K562 (cell line): Measurements from ENCODE around the gene HLTF. TPM values are rescaled to one million over a fixed set of nuclear protein-coding genes. Genes with fewer than 3 reads are reported as not detected.
A peak's percentile ranks its signal among the peaks of the same experiment; 100 is the strongest.

Experiments
- ATAC-seq: fragments of 200-7000 bp; cut with Tn5 transposase; 3 replicates; pipeline ENCODE4 v1.9.1; 2020; ENCODE audit warnings: moderate library complexity
- BruUV-seq: library from RNA; stranded (reverse); fragments of 400-500 nt; replicated peaks from 2 replicates; lab custom pipeline; 2021; lab: Mats Ljungman, UMichigan
- CTCF ChIA-PET: fragments of 300-600 bp; formaldehyde crosslinking; extraction: SDS; loops from one replicate; lab custom pipeline; 2021; ENCODE audit warnings: low intra/inter-chr PET ratio; lab: Yijun Ruan, JAX
- POLR2A ChIA-PET: fragments of 300-600, 350-650 bp; sonication (Branson Sonifier 250); formaldehyde crosslinking; extraction: SDS; loops from one replicate; lab custom pipeline; 2021; ENCODE audit warnings: antibody characterized with exemption, inconsistent platforms; lab: Yijun Ruan, JAX
- DNase-seq, 4 experiments: peaks; one replicate each; pipeline versions ENCODE4 v3.0.0 to v3.0.0-alpha.2; 2011 to 2018; ENCODE audit warnings: low spot score in 3 of 4, mixed read lengths in 3 of 4; ENCODE audit errors: extremely low read depth in 1 of 4
- FAIRE-seq: peaks from 2 replicates; lab custom pipeline; 2011; peaks lifted over from hg19 to GRCh38; lab: Jason Lieb, UNC
- H2AFZ ChIP-seq: 2 replicates; pipeline ENCODE4 v1.6.0; 2011; ENCODE audit warnings: low read depth, low read length, control low read depth, inconsistent platforms
- H3K27ac ChIP-seq: fragments of 200-600 bp; 3 replicates; pipeline ENCODE4 v1.8.0; 2011; ENCODE audit warnings: low read depth, mild to moderate bottlenecking, control low read depth, inconsistent platforms, low read length, moderate library complexity, mixed read lengths; ENCODE audit errors: extremely low read depth
- H3K27me3 ChIP-seq, 2 experiments: fragments of 300-600 bp in 1 of 2; 2 replicates in 1 of 2; 3 replicates in 1 of 2; pipeline versions ENCODE4 v1.6.0 to v1.8.0; 2011; ENCODE audit warnings: inconsistent platforms in 2 of 2, low read length in 2 of 2, mild to moderate bottlenecking in 1 of 2, mixed read lengths in 1 of 2, moderate library complexity in 1 of 2; ENCODE audit not compliant: control insufficient read depth in 2 of 2, insufficient read depth in 2 of 2
- H3K36me3 ChIP-seq: fragments of 300-600 bp; 3 replicates; pipeline ENCODE4 v1.8.0; 2011; ENCODE audit warnings: mild to moderate bottlenecking, low read length, inconsistent platforms; ENCODE audit not compliant: control insufficient read depth, insufficient read depth
- H3K4me1 ChIP-seq, 2 experiments: fragments of 200-600 bp in 1 of 2; replicated peaks in 1 of 2; 2 replicates in 1 of 2; 3 replicates in 1 of 2; pipeline versions ENCODE4 v1.5.1 to v1.8.0; 2011; ENCODE audit warnings: inconsistent platforms in 2 of 2, low read length in 2 of 2, mild to moderate bottlenecking in 1 of 2, mixed read lengths in 1 of 2, moderate library complexity in 1 of 2; ENCODE audit not compliant: control insufficient read depth in 2 of 2, insufficient read depth in 2 of 2
- H3K4me2 ChIP-seq: 2 replicates; pipeline ENCODE4 v1.6.1; 2011; ENCODE audit warnings: low read length, control low read depth, inconsistent platforms, mixed read lengths; ENCODE audit not compliant: insufficient read depth
- H3K4me3 ChIP-seq: fragments of 200-600 bp; sonication (generic), shearing (Covaris generic); 2 replicates; pipeline ENCODE4 v1.5.1; 2016; ENCODE audit warnings: control low read depth, inconsistent platforms
- H3K79me2 ChIP-seq: fragments of 200-600 bp; 3 replicates; pipeline ENCODE4 v1.8.0; 2011; ENCODE audit warnings: low read length, inconsistent platforms; ENCODE audit not compliant: control insufficient read depth, insufficient read depth
- H3K9ac ChIP-seq, 2 experiments: 2 replicates each; pipeline versions ENCODE4 v1.6.0 to v1.6.1; 2011; ENCODE audit warnings: low read depth in 2 of 2, low read length in 2 of 2, control low read depth in 1 of 2, inconsistent platforms in 1 of 2, mild to moderate bottlenecking in 1 of 2, mixed read lengths in 1 of 2; ENCODE audit not compliant: insufficient read depth in 1 of 2
- H3K9me1 ChIP-seq: one replicate; pipeline ENCODE4 v1.6.0; 2011; ENCODE audit warnings: inconsistent platforms, mild to moderate bottlenecking, low read length, moderate library complexity; ENCODE audit not compliant: control insufficient read depth, insufficient read depth
- H3K9me3 ChIP-seq: replicated peaks from 2 replicates; pipeline ENCODE4 v1.5.1; 2011; ENCODE audit warnings: low read depth, low read length, inconsistent platforms; ENCODE audit not compliant: control insufficient read depth, insufficient read depth
- H4K20me1 ChIP-seq: replicated peaks from 2 replicates; pipeline ENCODE4 v1.6.1; 2011; ENCODE audit warnings: low read length, inconsistent platforms, mixed read lengths; ENCODE audit not compliant: control insufficient read depth, insufficient read depth
- ATF7 ChIP-seq: fragments of 450-650 bp; IDR thresholded peaks from 2 replicates; pipeline ENCODE4 v1.7.1; 2014; ENCODE audit warnings: mild to moderate bottlenecking, moderate library complexity
- ELF4 ChIP-seq: fragments of 450-650 bp; formaldehyde crosslinking; IDR thresholded peaks from 2 replicates; pipeline ENCODE4 v1.4.0; 2022; ENCODE audit warnings: missing genetic modification characterization
- WGBS: fragments of 100-300 bp; shearing (Covaris generic); methylation state at CpG from one replicate; pipeline ENCODE4 v1.1.6; 2016; ENCODE audit warnings: low coverage, mixed read lengths; ENCODE audit not compliant: insufficient coverage; ENCODE audit errors: missing lambda C conversion rate; 5-methylcytosine and 5-hydroxymethylcytosine counted together
- in situ Hi-C: fragments of 300-500 bp; cut with MboI; formaldehyde crosslinking; loops from 4 replicates; pipeline ENCODE4 v1.15.0; 2018; ENCODE audit warnings: inconsistent platforms, mixed read lengths
- intact Hi-C: fragments of 100-400 bp; cut with micrococcal nuclease; formaldehyde crosslinking; loops from 2 replicates; pipeline ENCODE4 v1.14.2; 2022
- polyA plus RNA-seq, 8 experiments: library from polyadenylated mRNA; depleted of rRNA in 4 of 8; stranded (reverse) in 5 of 8; unstranded in 3 of 8; fragments of >200 nt; fragmentation: Nextera tagmentation in 2 of 8; fragmentation: Illumina TruSeq in 1 of 8; extraction: Ambion mirVana in 2 of 8; extraction: Trizol in 1 of 8; gene quantifications; 2 replicates each; pipeline versions ENCODE4 v1.2.1 to v1.2.3, GENCODE V29; 2011 to 2014; ENCODE audit warnings: inconsistent platforms in 1 of 8, missing spikeins in 1 of 8
- total RNA-seq, 7 experiments: library from RNA; depleted of rRNA in 6 of 7; stranded (reverse); fragments of >200 nt in 6 of 7; fragmentation: Illumina TruSeq in 2 of 7; extraction: Trizol in 2 of 7; gene quantifications; 2 replicates each; pipeline versions ENCODE4 v1.2.1 to v1.2.3, GENCODE V29; 2011 to 2021; ENCODE audit warnings: low replicate concordance in 1 of 7
- TF ChIP-seq, protein P1 (sequence below), 2 experiments: fragments of 450-650 bp in 1 of 2; sonication (generic) in 1 of 2; formaldehyde crosslinking in 1 of 2; IDR thresholded peaks in 1 of 2; conservative IDR thresholded peaks in 1 of 2; 2 replicates each; pipeline versions ENCODE4 v1.6.1 to v1.8.1; 2016 to 2023; ENCODE audit warnings: mild to moderate bottlenecking in 2 of 2, moderate library complexity in 2 of 2, inconsistent platforms in 1 of 2, missing genetic modification reagents in 1 of 2

The HLTF gene
- total and polyA plus RNA-seq, 9 of the 15 experiments (the other 6 are each of a cell fraction or from before 2014, with no cell fraction given), result 35.1 to 82.4 (median 50.4) TPM

DNA sequence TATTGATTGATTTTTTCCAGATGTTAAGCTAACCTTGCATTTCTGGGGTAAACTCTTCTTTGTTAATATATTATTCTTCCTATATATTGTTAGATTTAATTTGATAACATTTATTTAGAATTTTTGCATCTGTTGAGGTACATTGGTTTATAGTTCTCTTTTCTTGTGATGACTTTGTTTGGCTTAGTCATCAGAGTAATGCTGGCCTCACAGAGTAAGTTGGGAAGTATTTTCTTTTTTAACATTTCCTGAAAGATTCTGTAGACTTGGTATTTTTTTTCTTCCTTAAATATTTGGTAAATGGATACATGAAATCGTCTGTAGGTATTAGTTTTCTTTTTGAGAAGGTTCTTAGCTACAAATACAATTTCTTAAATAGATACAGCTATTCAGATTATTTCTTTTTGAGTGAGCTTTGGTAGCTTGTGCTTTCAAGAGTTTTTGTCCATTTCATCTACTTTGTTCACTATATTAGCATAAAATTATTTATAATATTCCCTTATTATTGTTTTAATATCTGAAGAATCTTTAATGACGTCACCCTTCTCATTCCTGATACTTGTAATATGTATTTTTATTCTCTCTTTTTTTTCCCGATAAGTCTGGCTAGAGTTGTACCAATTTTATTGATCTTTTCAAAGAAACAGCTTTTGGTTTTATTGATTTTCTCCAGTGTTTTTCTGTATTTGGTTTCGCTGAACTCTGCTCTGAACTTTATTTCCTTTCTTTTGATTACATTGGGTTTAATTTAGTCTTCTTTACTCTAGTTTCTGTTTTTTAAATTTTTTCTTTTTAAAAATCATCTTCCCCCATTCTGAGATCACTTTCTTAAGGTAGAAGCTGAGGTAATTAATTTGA is 36.6 kb upstream of the HLTF start:
- no TSS peak for BruUV-seq
- no peaks in the 10 kb centered on the region for H3K9me3 ChIP-seq
- ATAC-seq (no peak), DNase-seq (no peak), FAIRE-seq (no peak)
- no peaks in the 10 kb centered on the region for H3K9me1 ChIP-seq
- H3K4me1 ChIP-seq, result no peaks in the 10 kb centered on the region
- TF ChIP-seq ATF7 (peak; percentile 40; the same call in 1 of the 2 replicates), ELF4 (no peak)
- TF ChIP-seq, protein P1, sequence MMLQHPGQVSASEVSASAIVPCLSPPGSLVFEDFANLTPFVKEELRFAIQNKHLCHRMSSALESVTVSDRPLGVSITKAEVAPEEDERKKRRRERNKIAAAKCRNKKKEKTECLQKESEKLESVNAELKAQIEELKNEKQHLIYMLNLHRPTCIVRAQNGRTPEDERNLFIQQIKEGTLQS (IDR thresholded peaks at IDR 0.05), result peak; percentile 79
- TF ChIP-seq, protein P1 (CRISPR knock-in tag; conservative IDR thresholded peaks at IDR 0.05), result no peak
- no peak overlapping the region for H3K4me2 ChIP-seq
- H2AFZ ChIP-seq, result no peak overlapping the region
- H3K4me3 ChIP-seq, result no peak overlapping the region
- no peaks in the 10 kb centered on the region for H3K36me3 ChIP-seq
- no peak overlapping the region for H3K9ac ChIP-seq
- CTCF ChIA-PET, result interaction anchor here (0.6 to 9.6 kb wide), 2 partner anchors 42 to 150 kb away, joined by 3 to 210 read pairs; no protein-coding TSS in a partner anchor
- 8% methylated on average over 4 of the region's 4 CpGs for whole genome bisulfite sequencing
- in situ Hi-C loops (no loop called here), intact Hi-C loops (loop anchor here (5.0 to 10.0 kb wide), 2 partner anchors 258 to 364 kb away; partner anchors contain the start of gene CPA3)
- no peak overlapping the region for H3K27ac ChIP-seq
- H3K79me2 ChIP-seq, result no peaks in the 10 kb centered on the region
- H4K20me1 ChIP-seq, result no peaks in the 10 kb centered on the region
- POLR2A ChIA-PET, result no interaction called here
- H3K27me3 ChIP-seq, result peaks cover 0 to 19% of the 10 kb centered on the region in 2 experiments; a peak in 3 of 5 replicates
